ENCODE measurements around the gene DNLZ. TPM values are rescaled to one million over a fixed set of nuclear protein-coding genes. Genes with fewer than 3 reads are reported as not detected.

DNLZ gene
- polyA plus RNA-seq, 2 of the 4 experiments (the other 2 are of a cell fraction), result 8.0 to 19.9 TPM

GRCh38 chr9:136335296-136336155 lies 28.0 kb downstream of the DNLZ start:
- no peak for DNase-seq (ENCODE audit: low read depth in 1 of 2, low spot score in 1 of 2)
- Histone ChIP-seq H3K27ac (no peak overlapping the region), H3K4me1 (0 out of 3 replicates have a peak, but pooled peaks cover 3% of the 10 kb centered on the region), H3K4me3 (no peak overlapping the region), H3K9me3 (no peaks in the 10 kb centered on the region), H3K4me2 (no peak overlapping the region)
- CTCF ChIA-PET, result interaction anchor here (0.8 to 3.2 kb wide), 6 partner anchors 9 to 52 kb away, joined by 3 to 15 read pairs (median 6); partner anchors contain the start of gene DNLZ
- 68% methylated on average over 12 of the region's 26 CpGs for WGBS (ENCODE audit: missing lambda C conversion rate)
- no peak for FAIRE-seq
- POLR2A ChIA-PET, result no interaction called here
- TF ChIP-seq EP300 (IDR thresholded peaks at IDR 0.05), result no peak
- no peak for TF ChIP-seq EHF (CRISPR knock-in tag; IDR thresholded peaks at IDR 0.05)
- TF ChIP-seq EHMT2 (IDR thresholded peaks at IDR 0.05; ENCODE audit: low read depth), result no peak
- no peak for TF ChIP-seq FOXS1 (CRISPR knock-in tag; IDR thresholded peaks at IDR 0.05)
- TF ChIP-seq POLR2AphosphoS2 (conservative IDR thresholded peaks at IDR 0.05; ENCODE audit: low read length), result no peak
- TF ChIP-seq KDM5A (IDR thresholded peaks at IDR 0.05), result no peak
- TF ChIP-seq MAFK (IDR thresholded peaks at IDR 0.05; ENCODE audit: partially characterized antibody), result no peak
- TF ChIP-seq RNF2 (IDR thresholded peaks at IDR 0.05; ENCODE audit: borderline replicate concordance, low read depth), result no peak
- TF ChIP-seq GATA3 (IDR thresholded peaks at IDR 0.05; ENCODE audit: borderline replicate concordance), result no peak
- no peak for TF ChIP-seq PHF8 (IDR thresholded peaks at IDR 0.05; ENCODE audit: borderline replicate concordance, low read depth)
- ATAC-seq, result no peak

- WGBS (ENCODE audit: missing lambda C conversion rate), result 90% methylated on average over 13 of the region's 21 CpGs
- FAIRE-seq (no peak), DNase-seq (ENCODE audit: low read depth in 1 of 2, low spot score in 1 of 2) (no peak), ATAC-seq (no peak)
- Histone ChIP-seq H3K9me3 (no peaks in the 10 kb centered on the region), H3K4me1 (0 out of 3 replicates have a peak, but pooled peaks cover 3% of the 10 kb centered on the region), H3K4me2 (no peak overlapping the region), H3K27ac (no peak overlapping the region), H3K4me3 (no peak overlapping the region)
- ChIA-PET POLR2A (no interaction called here), CTCF (interaction anchor here (0.8 to 3.2 kb wide), 4 partner anchors 10 to 22 kb away, joined by 3 to 15 read pairs (median 6); no protein-coding TSS in a partner anchor)
- no peak for TF ChIP-seq NR3C1 (IDR thresholded peaks at IDR 0.05)
- TF ChIP-seq HES2 (IDR thresholded peaks at IDR 0.05), result no peak
- TF ChIP-seq EP300 (IDR thresholded peaks at IDR 0.05), result no peak
- TF ChIP-seq RCOR1 (IDR thresholded peaks at IDR 0.05; ENCODE audit: low read depth, low read length), result no peak
These were observed 29.0 kb downstream of the DNLZ start for GRCh38 chr9:136334541-136334940.

- WGBS (ENCODE audit: missing lambda C conversion rate), result 97% methylated on average over 12 of the region's 17 CpGs
- CTCF ChIA-PET, result interaction anchor here (1.2 kb wide), 1 partner anchor 12 kb away, joined by 5 read pairs; no protein-coding TSS in a partner anchor
- POLR2A ChIA-PET, result no interaction called here
These were observed 30.1 kb downstream of the DNLZ start for GRCh38 chr9:136333486-136333885.

GRCh38 chr9:136333045-136333444 lies 30.5 kb downstream of the DNLZ start:
- Histone ChIP-seq H3K4me1 (peaks cover 11% of the 10 kb centered on the region), H3K4me2 (no peak overlapping the region), H3K27ac (no peak overlapping the region), H3K9me3 (no peaks in the 10 kb centered on the region), H3K4me3 (no peak overlapping the region)
- no peak for ATAC-seq
- POLR2A ChIA-PET, result no interaction called here
- TF ChIP-seq MYC (IDR thresholded peaks at IDR 0.05; ENCODE audit: borderline replicate concordance, low read length) (no peak), CHD2 (IDR thresholded peaks at IDR 0.05; ENCODE audit: low read length, partially characterized antibody) (no peak), ZC3H11A (IDR thresholded peaks at IDR 0.05) (no peak), CHD4 (IDR thresholded peaks at IDR 0.05; ENCODE audit: borderline replicate concordance) (no peak), NR3C1 (IDR thresholded peaks at IDR 0.05) (no peak), EHMT2 (IDR thresholded peaks at IDR 0.05; ENCODE audit: low read depth) (no peak), FOSL2 (IDR thresholded peaks at IDR 0.05) (no peak), FOSL2 (CRISPR knock-in tag; IDR thresholded peaks at IDR 0.05) (no peak), CEBPB (IDR thresholded peaks at IDR 0.05) (no peak), RNF2 (IDR thresholded peaks at IDR 0.05; ENCODE audit: borderline replicate concordance, low read depth) (no peak)
- 74% methylated on average over 8 of the region's 12 CpGs for WGBS (ENCODE audit: missing lambda C conversion rate)
- CTCF ChIA-PET, result no interaction called here
- FAIRE-seq, result no peak
- no peak for DNase-seq (ENCODE audit: low read depth in 1 of 2, low spot score in 1 of 2)

More at GRCh38 chr9:136333486-136333885, 30.1 kb downstream of the DNLZ start:
- no peak overlapping the region for H3K27ac ChIP-seq
- DNase-seq (ENCODE audit: low read depth in 1 of 2, low spot score in 1 of 2) (no peak), ATAC-seq (no peak), FAIRE-seq (no peak)
- no peak overlapping the region for H3K4me2 ChIP-seq
- TF ChIP-seq BHLHE40 (IDR thresholded peaks at IDR 0.05; ENCODE audit: low read depth, low read length), result no peak
- no peak for TF ChIP-seq TP53 (CRISPR knock-in tag; IDR thresholded peaks at IDR 0.05)
- TF ChIP-seq GATA3 (IDR thresholded peaks at IDR 0.05; ENCODE audit: borderline replicate concordance), result no peak
- no peak for TF ChIP-seq MAFK (IDR thresholded peaks at IDR 0.05; ENCODE audit: partially characterized antibody)
- no peak for TF ChIP-seq NR3C1 (IDR thresholded peaks at IDR 0.05)
- no peak for TF ChIP-seq ATOH8 (CRISPR knock-in tag; IDR thresholded peaks at IDR 0.05; ENCODE audit: low read depth)
- TF ChIP-seq EHMT2 (IDR thresholded peaks at IDR 0.05; ENCODE audit: low read depth), result no peak
- H3K4me1 ChIP-seq, result peaks cover 6% of the 10 kb centered on the region; the same call in 2 of the 3 replicates
- no peak overlapping the region for H3K4me3 ChIP-seq
- no peaks in the 10 kb centered on the region for H3K9me3 ChIP-seq

All from A549 (cell line).